ENCODE measurements around the gene DYNC1LI2. TPM values are rescaled to one million over a fixed set of nuclear protein-coding genes. Genes with fewer than 3 reads are reported as not detected.

DYNC1LI2 gene
- total and polyA plus RNA-seq, 9 of the 15 experiments (the other 6 are each of a cell fraction or from before 2014, with no cell fraction given), result 5.1 to 48.9 (median 38.2) TPM

DNA sequence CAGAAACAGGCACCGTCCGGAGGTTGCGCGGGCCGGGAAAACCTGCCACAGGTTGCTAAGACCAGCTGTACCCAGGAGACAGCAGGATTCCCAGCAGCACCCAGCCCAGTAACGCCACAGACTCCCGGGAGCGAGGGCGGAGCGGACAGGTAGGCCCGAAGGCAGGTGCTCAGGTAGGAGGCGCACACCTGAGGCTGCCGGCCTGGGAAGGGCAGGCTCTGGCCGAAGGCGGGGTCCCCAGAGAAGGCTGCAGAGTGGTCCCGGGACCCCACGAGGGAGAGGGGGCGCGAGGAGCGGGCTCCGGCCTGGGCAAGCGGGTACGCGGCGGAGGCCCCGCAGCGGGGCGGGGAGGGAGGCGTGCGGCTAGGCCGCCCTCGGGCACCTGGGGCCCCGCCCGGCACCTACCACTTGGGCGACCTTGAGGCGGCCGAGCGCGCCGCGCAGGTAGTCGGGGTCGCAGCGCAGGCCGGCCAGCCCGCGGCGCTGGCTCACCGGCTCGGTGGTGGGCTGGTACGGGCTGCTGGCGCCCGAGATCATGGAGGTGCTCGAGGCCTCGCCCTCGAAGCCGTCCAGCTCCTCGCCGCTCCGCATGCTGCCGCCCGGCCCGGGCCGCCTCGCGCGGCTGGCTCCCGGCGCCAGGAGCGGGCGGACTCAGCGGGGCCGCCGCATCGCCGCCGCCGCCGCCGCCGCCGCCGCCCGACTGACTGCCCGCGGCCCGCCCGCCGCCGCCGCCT is 55.3 kb downstream of the DYNC1LI2 start (continued):
- TF ChIP-seq, protein P1, sequence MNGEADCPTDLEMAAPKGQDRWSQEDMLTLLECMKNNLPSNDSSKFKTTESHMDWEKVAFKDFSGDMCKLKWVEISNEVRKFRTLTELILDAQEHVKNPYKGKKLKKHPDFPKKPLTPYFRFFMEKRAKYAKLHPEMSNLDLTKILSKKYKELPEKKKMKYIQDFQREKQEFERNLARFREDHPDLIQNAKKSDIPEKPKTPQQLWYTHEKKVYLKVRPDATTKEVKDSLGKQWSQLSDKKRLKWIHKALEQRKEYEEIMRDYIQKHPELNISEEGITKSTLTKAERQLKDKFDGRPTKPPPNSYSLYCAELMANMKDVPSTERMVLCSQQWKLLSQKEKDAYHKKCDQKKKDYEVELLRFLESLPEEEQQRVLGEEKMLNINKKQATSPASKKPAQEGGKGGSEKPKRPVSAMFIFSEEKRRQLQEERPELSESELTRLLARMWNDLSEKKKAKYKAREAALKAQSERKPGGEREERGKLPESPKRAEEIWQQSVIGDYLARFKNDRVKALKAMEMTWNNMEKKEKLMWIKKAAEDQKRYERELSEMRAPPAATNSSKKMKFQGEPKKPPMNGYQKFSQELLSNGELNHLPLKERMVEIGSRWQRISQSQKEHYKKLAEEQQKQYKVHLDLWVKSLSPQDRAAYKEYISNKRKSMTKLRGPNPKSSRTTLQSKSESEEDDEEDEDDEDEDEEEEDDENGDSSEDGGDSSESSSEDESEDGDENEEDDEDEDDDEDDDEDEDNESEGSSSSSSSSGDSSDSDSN (IDR thresholded peaks at IDR 0.05; ENCODE audit: borderline replicate concordance in 1 of 2, low read depth in 2 of 2, low read length in 2 of 2), result peak in 1 of 2 experiments; percentile 92; a peak in 1 of 4 replicates
- TF ChIP-seq FOXK2 (conservative IDR thresholded peaks at IDR 0.05 in 1 of 2, IDR thresholded peaks at IDR 0.05 in 1 of 2; ENCODE audit: low read depth in 2 of 2) (no peak), DIDO1 (tag; IDR thresholded peaks at IDR 0.05; ENCODE audit: low read depth) (no peak), MTA1 (IDR thresholded peaks at IDR 0.05; ENCODE audit: borderline replicate concordance) (no peak), RBFOX2 (IDR thresholded peaks at IDR 0.05; ENCODE audit: low read depth, low read length) (peak; percentile 65), HNRNPL (IDR thresholded peaks at IDR 0.05; ENCODE audit: low read depth, low read length) (peak; percentile 37; the same call in 1 of the 2 replicates), RFX1 (IDR thresholded peaks at IDR 0.05) (no peak), CTBP1 (IDR thresholded peaks at IDR 0.05; ENCODE audit: borderline replicate concordance) (peak; percentile 56; the same call in 1 of the 2 replicates), ZBTB7A (IDR thresholded peaks at IDR 0.05; ENCODE audit: borderline replicate concordance, control insufficient read depth, low read depth, low read length) (peak; percentile 14; the same call in 1 of the 2 replicates), PHF21A (IDR thresholded peaks at IDR 0.05; ENCODE audit: borderline replicate concordance, low read depth) (no peak)
- TF ChIP-seq, protein P2, sequence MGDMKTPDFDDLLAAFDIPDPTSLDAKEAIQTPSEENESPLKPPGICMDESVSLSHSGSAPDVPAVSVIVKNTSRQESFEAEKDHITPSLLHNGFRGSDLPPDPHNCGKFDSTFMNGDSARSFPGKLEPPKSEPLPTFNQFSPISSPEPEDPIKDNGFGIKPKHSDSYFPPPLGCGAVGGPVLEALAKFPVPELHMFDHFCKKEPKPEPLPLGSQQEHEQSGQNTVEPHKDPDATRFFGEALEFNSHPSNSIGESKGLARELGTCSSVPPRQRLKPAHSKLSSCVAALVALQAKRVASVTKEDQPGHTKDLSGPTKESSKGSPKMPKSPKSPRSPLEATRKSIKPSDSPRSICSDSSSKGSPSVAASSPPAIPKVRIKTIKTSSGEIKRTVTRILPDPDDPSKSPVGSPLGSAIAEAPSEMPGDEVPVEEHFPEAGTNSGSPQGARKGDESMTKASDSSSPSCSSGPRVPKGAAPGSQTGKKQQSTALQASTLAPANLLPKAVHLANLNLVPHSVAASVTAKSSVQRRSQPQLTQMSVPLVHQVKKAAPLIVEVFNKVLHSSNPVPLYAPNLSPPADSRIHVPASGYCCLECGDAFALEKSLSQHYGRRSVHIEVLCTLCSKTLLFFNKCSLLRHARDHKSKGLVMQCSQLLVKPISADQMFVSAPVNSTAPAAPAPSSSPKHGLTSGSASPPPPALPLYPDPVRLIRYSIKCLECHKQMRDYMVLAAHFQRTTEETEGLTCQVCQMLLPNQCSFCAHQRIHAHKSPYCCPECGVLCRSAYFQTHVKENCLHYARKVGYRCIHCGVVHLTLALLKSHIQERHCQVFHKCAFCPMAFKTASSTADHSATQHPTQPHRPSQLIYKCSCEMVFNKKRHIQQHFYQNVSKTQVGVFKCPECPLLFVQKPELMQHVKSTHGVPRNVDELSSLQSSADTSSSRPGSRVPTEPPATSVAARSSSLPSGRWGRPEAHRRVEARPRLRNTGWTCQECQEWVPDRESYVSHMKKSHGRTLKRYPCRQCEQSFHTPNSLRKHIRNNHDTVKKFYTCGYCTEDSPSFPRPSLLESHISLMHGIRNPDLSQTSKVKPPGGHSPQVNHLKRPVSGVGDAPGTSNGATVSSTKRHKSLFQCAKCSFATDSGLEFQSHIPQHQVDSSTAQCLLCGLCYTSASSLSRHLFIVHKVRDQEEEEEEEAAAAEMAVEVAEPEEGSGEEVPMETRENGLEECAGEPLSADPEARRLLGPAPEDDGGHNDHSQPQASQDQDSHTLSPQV (IDR thresholded peaks at IDR 0.05), result peak; percentile 58
- TF ChIP-seq, protein P3, sequence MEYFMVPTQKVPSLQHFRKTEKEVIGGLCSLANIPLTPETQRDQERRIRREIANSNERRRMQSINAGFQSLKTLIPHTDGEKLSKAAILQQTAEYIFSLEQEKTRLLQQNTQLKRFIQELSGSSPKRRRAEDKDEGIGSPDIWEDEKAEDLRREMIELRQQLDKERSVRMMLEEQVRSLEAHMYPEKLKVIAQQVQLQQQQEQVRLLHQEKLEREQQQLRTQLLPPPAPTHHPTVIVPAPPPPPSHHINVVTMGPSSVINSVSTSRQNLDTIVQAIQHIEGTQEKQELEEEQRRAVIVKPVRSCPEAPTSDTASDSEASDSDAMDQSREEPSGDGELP (CRISPR knock-in tag; IDR thresholded peaks at IDR 0.05; ENCODE audit: borderline replicate concordance), result peak; percentile 26; the same call in 1 of the 2 replicates
- TF ChIP-seq, protein P4, sequence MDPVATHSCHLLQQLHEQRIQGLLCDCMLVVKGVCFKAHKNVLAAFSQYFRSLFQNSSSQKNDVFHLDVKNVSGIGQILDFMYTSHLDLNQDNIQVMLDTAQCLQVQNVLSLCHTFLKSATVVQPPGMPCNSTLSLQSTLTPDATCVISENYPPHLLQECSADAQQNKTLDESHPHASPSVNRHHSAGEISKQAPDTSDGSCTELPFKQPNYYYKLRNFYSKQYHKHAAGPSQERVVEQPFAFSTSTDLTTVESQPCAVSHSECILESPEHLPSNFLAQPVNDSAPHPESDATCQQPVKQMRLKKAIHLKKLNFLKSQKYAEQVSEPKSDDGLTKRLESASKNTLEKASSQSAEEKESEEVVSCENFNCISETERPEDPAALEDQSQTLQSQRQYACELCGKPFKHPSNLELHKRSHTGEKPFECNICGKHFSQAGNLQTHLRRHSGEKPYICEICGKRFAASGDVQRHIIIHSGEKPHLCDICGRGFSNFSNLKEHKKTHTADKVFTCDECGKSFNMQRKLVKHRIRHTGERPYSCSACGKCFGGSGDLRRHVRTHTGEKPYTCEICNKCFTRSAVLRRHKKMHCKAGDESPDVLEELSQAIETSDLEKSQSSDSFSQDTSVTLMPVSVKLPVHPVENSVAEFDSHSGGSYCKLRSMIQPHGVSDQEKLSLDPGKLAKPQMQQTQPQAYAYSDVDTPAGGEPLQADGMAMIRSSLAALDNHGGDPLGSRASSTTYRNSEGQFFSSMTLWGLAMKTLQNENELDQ (CRISPR knock-in tag; IDR thresholded peaks at IDR 0.05; ENCODE audit: borderline replicate concordance), result no peak
- TF ChIP-seq, protein P5, sequence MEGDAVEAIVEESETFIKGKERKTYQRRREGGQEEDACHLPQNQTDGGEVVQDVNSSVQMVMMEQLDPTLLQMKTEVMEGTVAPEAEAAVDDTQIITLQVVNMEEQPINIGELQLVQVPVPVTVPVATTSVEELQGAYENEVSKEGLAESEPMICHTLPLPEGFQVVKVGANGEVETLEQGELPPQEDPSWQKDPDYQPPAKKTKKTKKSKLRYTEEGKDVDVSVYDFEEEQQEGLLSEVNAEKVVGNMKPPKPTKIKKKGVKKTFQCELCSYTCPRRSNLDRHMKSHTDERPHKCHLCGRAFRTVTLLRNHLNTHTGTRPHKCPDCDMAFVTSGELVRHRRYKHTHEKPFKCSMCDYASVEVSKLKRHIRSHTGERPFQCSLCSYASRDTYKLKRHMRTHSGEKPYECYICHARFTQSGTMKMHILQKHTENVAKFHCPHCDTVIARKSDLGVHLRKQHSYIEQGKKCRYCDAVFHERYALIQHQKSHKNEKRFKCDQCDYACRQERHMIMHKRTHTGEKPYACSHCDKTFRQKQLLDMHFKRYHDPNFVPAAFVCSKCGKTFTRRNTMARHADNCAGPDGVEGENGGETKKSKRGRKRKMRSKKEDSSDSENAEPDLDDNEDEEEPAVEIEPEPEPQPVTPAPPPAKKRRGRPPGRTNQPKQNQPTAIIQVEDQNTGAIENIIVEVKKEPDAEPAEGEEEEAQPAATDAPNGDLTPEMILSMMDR (IDR thresholded peaks at IDR 0.05 in 2 of 3, conservative IDR thresholded peaks at IDR 0.05 in 1 of 3; ENCODE audit: insufficient read depth in 2 of 3, low read depth in 1 of 3, low read length in 3 of 3), result peak in 1 of 3 experiments; percentile 26; a peak in 1 of 6 replicates

Data from K562 (cell line).